ENCODE data around the gene TEX22.

The TEX22 gene

DNA sequence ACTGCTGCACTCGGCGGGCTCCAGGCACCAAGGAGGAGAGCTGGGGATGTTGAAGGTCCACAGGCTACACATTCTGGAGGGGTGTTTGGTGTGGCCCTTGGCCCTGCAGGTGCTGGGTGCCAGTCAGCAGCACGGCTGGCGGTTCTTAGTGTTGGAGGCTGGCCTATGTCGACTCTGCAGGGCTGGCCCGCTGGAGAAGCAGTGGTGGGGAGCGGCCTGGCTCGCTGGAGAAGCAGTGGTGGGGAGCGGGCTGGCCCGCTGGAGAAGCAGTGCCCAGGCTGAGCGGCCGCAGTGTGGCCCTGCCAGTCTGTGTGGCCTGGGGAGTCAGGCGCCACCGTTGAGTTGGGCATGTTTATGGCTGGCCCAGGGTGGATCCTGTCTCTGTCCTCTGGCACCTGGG lies 48.6 kb downstream of the TEX22 start:
- no peak overlapping the region for H3K4me3 ChIP-seq (ENCODE audit: low read length)
- DNase-seq (ENCODE audit: low read depth, low spot score), result no peak

DNA sequence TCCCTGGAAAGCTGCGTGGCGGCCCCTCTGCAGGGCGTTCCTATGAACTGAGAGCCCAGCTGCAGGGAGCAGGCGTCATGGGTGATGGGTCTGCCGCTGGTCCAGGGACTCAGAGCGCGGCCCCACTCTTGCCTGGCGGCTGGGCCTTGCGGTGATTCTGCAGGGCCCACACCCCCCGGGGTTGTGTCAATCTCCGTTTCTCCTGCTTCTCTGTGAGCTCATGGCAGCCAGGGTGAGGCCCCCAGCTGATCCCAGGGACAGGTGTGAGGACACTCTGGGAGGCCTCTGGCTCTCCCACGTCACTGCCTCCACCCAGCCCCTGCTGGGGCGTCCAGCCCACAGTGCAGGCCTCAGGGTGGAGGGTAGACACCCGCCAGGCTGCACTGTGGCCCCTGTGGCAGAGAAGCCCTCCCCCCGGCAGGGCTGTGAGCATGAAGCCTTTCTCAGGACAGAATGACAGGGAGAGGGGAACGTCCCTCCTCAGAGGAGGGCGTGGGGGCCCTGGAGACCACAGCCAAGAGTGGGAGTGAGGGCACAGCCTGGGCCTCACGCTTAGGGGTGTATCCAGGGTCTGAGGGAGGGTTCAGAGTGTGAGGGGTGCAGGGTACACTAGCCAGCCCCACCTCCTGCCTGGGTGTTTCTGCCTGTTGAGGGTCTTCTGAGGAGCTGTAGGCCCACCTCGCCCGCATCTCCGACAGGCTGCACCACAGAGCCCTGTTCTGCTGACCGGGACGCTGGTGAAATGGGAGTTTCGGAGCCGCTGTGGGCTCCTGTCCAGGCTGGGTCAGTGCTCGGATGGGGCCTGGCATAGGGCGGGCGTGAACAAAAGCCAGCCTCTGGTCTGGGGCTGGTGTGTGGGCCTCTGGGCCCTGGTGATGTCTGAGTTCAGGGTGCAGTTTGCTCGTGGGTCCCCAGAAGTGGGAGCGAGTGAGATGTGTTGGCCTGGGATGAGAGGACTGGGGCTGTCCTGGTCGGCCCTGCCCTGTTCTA lies 49.6 kb downstream of the TEX22 start:
- no peak for DNase-seq (ENCODE audit: low read depth, low spot score)
- no peak overlapping the region for H3K4me3 ChIP-seq (ENCODE audit: low read length)

DNA sequence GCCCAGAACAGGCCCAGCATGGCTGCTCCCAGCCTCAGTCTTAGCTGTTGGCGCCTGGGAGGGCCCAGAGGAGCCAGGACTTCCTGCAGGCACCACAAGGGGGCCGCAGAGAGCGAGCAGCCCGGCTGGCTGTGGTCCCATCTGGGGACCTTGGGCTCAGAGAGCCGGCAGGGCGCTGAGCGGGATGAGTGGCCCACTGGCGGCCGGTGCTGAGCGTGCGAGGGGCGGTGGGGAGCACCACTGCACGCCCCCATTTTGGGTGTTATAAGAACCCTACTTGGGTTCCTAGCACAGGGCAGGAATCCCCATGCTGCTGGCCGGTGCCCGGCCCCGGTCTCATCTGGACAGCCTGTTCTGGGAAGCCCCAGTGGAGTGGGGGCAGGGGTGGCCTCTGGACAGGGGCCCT lies 50.4 kb downstream of the TEX22 start:
- no peak overlapping the region for H3K4me3 ChIP-seq (ENCODE audit: low read length)
- no peak for DNase-seq (ENCODE audit: low read depth, low spot score)

DNA sequence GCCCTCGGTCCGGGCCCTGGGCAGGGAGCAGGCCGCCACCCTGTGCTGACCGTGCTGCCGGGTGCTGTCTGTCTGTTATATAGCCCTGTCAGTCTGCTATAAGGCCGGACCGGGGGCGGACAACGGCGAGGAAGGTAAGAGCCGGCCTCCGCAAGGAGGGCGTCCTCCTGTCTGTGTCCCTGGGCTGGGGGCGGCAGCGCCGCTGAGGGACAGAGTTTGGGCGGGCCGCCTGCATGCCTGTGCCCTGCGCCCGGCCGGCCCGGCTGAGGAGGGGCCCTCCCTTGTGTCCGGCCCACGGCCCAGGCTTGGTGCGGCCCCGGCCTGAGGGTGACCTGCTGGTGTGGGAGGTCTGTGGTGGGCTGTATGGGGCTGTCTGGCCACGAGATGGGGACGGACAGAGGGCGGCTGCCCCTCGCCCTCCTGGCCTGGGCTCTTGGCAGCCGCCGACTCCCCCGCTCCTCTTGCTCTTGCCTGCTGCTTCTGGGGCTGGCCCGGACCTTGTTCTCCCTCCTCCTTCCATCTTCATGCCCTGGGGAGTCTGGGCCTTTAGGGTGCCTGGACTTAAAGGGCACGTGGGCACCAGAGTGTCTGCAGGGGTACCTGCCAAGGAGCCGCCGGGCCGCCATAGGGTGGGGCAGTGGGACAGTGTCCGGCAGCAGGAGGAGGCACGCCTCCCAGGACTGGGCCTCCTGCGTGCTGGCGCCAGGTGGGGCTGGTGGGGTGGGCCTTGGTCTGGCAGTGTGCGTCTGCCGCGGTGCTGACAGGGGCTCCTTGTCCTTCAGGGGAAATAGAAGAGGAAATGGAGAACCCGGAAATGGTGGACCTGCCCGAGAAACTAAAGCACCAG lies 51.2 kb downstream of the TEX22 start:
- H3K4me3 ChIP-seq (ENCODE audit: low read length), result no peak overlapping the region
- DNase-seq (ENCODE audit: low read depth, low spot score), result no peak

DNA sequence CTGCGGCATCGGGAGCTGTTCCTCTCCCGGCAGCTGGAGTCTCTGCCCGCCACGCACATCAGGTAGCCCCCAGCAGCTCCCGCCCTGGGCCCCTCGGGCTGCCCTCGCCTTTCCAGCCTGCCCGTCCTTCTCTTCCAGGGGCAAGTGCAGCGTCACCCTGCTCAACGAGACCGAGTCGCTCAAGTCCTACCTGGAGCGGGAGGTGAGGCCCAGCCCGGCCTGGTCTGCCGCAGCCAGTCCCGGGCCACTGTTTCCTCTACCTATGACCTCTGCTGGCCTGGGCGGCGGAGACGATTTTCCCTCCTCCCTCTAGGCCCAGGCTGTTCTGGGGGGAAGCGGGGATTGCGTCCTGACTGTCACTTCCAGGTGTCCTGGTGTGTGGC lies 51.8 kb downstream of the TEX22 start:
- no peak for DNase-seq (ENCODE audit: low read depth, low spot score)
- H3K4me3 ChIP-seq (ENCODE audit: low read length), result no peak overlapping the region

- DNase-seq (ENCODE audit: low read depth, low spot score), result no peak
- H3K4me3 ChIP-seq (ENCODE audit: low read length), result no peak overlapping the region
Measured at GRCh38 chr14:105450864-105451720, 52.8 kb downstream of the TEX22 start.

GRCh38 chr14:105452963-105453362 lies 54.6 kb downstream of the TEX22 start:
- H3K4me3 ChIP-seq (ENCODE audit: low read length), result no peak overlapping the region
- no peak for DNase-seq (ENCODE audit: low read depth, low spot score)

GRCh38 chr14:105453847-105454246 lies 55.5 kb downstream of the TEX22 start:
- no peak for DNase-seq (ENCODE audit: low read depth, low spot score)
- H3K4me3 ChIP-seq (ENCODE audit: low read length), result no peak overlapping the region

DNA sequence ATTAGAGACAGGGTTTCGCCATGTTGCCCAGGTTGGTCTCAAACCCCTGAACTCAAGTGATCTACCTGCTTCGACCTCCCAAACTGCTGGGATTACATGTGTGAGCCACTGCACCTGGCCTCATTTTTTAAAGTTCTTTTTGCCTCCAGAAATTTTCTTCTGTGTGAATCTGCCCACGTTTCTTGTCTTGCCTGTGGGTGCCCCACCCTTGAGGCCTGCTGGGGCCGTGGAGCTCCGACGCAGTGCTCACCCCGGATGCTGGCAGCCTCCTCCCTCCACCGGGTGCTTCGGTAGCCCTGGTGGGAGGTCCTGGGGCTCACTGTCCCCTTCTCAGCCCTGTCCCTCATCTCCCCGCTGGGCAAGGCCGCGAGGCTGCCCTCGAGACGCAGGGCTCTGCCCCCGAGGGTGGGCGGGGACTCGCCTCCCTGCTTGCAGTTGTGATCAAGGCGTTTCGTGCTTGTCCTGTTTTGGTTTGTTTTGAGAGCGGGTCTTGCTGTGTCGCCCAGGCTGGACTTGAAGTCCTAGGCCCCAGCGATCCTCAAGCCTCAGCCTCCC lies 56.8 kb downstream of the TEX22 start:
- DNase-seq (ENCODE audit: low read depth, low spot score), result no peak
- no peak overlapping the region for H3K4me3 ChIP-seq (ENCODE audit: low read length)

GRCh38 chr14:105455766-105456660 lies 57.7 kb downstream of the TEX22 start:
- no peak for DNase-seq (ENCODE audit: low read depth, low spot score)
- no peak overlapping the region for H3K4me3 ChIP-seq (ENCODE audit: low read length)

- no peak for DNase-seq (ENCODE audit: low read depth, low spot score)
- H3K4me3 ChIP-seq (ENCODE audit: low read length), result no peak overlapping the region
Measured at GRCh38 chr14:105456736-105457617, 58.6 kb downstream of the TEX22 start.

DNA sequence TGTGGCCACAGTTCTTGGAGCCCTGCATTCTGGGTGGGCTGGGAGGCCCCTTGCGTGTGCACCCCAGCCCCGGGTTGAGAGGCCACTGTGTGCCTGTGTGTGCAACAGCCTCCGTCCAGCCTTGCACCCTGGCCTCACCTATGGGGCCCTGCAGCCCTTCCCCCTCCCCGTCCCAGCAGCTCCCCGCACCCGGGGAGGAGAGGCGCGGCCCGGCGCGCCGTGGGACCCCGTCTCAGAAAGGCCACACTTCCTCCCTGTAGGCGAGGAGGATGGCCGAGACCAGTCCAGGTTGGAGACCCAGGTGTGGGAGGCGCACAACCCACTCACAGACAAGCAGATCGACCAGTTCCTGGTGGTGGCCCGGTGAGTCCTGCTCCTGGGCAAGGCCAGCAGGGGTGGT lies 59.7 kb downstream of the TEX22 start:
- no peak for DNase-seq (ENCODE audit: low read depth, low spot score)
- no peak overlapping the region for H3K4me3 ChIP-seq (ENCODE audit: low read length)

- no peak for DNase-seq (ENCODE audit: low read depth, low spot score)
- no peak overlapping the region for H3K4me3 ChIP-seq (ENCODE audit: low read length)
Measured at GRCh38 chr14:105458571-105458970, 60.2 kb downstream of the TEX22 start.

DNA sequence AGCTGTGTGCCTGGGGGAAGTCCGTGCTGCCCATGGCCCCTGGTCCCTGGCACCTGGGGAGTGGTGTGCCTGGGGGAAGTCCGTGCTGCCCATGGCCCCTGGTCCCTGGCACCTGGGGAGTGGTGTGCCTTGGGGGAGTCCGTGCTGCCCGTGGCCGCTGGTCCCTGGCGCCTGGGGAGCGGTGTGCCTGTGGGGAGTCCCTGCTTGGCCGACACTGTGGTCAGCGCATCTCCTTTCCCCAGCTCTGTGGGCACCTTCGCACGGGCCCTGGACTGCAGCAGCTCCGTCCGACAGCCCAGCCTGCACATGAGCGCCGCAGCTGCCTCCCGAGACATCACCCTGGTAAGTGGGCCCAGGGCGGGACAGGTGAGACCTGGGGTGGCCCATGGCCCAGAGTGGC lies 61.8 kb downstream of the TEX22 start:
- no peak overlapping the region for H3K4me3 ChIP-seq (ENCODE audit: low read length)
- no peak for DNase-seq (ENCODE audit: low read depth, low spot score)

- H3K4me3 ChIP-seq (ENCODE audit: low read length), result no peak overlapping the region
- no peak for DNase-seq (ENCODE audit: low read depth, low spot score)
Measured at GRCh38 chr14:105460616-105461015, 62.3 kb downstream of the TEX22 start.

DNA sequence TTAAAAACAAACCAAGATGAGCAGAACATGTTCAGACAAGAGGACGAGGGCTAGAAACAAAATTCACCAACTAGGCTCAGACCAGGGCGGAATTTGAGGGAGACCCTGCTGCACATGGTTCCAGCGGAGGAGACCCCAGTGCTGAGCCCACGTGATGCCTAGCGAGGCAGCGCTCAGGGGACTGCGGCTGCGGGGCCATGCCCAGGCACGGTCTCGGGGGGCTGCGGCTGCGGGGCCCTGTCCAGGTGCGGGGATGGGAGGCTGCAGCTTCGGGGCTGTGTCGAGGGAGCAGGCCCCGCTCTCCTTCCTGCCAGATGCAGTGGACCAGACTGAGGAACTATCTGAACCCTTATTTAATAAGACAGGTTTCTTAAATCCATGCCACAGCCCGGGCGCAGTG lies 63.6 kb downstream of the TEX22 start:
- H3K4me3 ChIP-seq (ENCODE audit: low read length), result no peak overlapping the region
- no peak for DNase-seq (ENCODE audit: low read depth, low spot score)

All from Jurkat, Clone E6-1 (cell line).